Vagina (tissue), 2 donors: ENCODE data around the gene APOC3. TPM values are rescaled to one million over a fixed set of nuclear protein-coding genes. Genes with fewer than 3 reads are reported as not detected.

Source experiments
- DNase-seq, 2 donors: peaks; one replicate each; pipeline ENCODE4 v3.0.0-alpha.2; 2017; ENCODE audit errors: extremely low spot score in 2 of 2
- H3K27ac ChIP-seq: fragments of 200-600 bp; sonication (generic); one replicate; pipeline ENCODE4 v1.5.1; 2019
- H3K27me3 ChIP-seq: fragments of 200-600 bp; sonication (generic); one replicate; pipeline ENCODE4 v1.5.1; 2019
- H3K36me3 ChIP-seq, 2 donors: fragments of 200-600 bp; sonication (generic); one replicate each; pipeline ENCODE4 v1.5.1; 2017 to 2019
- H3K4me1 ChIP-seq: fragments of 200-600 bp; sonication (generic); one replicate; pipeline ENCODE4 v1.5.1; 2019
- H3K4me3 ChIP-seq, 2 donors: fragments of 200-600 bp; sonication (generic); 1 replicate in 1 of 2; 2 replicates in 1 of 2; pipeline ENCODE4 v1.5.1; 2016 to 2019
- H3K9me3 ChIP-seq: fragments of 200-600 bp; sonication (generic); one replicate; pipeline ENCODE4 v1.5.1; 2019
- POLR2A ChIP-seq, 2 donors: fragments of 450-650 bp; IDR thresholded peaks; one replicate each; pipeline ENCODE4 v1.6.1; 2017; ENCODE audit warnings: antibody characterized with exemption in 2 of 2, mild to moderate bottlenecking in 2 of 2, moderate library complexity in 2 of 2
- POLR2AphosphoS5 ChIP-seq, 2 donors: sonication (generic); formaldehyde crosslinking; IDR thresholded peaks; one replicate each; pipeline ENCODE4 v1.9.0; 2017; ENCODE audit warnings: antibody characterized with exemption in 2 of 2, mild to moderate bottlenecking in 2 of 2, low read depth in 1 of 2; ENCODE audit not compliant: insufficient read depth in 1 of 2
- intact Hi-C: fragments of 100-400 bp; cut with DNase I; formaldehyde crosslinking; loops from one replicate; pipeline ENCODE4 v1.15.1; 2023
- total RNA-seq: library from RNA; depleted of rRNA; stranded (reverse); fragments of >200 nt; gene quantifications from one replicate; pipeline ENCODE4 v1.2.3, GENCODE V29; 2016
- TF ChIP-seq, protein P1 (sequence below), 3 experiments: fragments of 450-650 bp in 2 of 3; fragments of 200-600 bp in 1 of 3; sonication (generic) in 1 of 3; IDR thresholded peaks; one replicate each; pipeline ENCODE4 v1.5.1; 2017 to 2019; ENCODE audit warnings: antibody characterized with exemption in 3 of 3, mild to moderate bottlenecking in 2 of 3, moderate library complexity in 2 of 3

The APOC3 gene
- total RNA-seq, 1 donor from 2014 or later, result not detected

DNA sequence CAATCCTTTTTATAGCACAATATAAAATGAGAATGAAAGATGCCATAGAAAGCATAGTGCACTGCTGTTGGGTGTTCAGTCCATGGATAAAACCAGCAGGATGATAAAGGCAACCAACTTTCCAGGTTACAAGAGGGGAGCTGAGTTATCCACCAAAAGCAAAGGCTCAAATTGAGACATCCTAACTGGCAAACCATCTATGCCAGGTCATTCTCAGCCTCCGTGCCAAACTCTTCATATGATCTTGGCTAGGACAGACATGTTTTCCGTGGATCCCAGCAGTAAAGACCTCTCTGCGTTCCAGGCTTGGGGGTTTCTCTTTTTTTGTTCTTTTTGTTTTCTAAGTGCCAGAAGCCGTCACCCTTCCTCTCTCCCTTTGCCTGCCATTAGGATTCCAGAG lies 15.0 kb downstream of the APOC3 start:
- Histone ChIP-seq H3K27me3 (no peaks in the 10 kb centered on the region), H3K4me1 (no peaks in the 10 kb centered on the region), H3K4me3 (no peak overlapping the region), H3K36me3 (peaks cover 6 to 58% of the 10 kb centered on the region in 2 donors), H3K9me3 (no peaks in the 10 kb centered on the region), H3K27ac (no peak overlapping the region)
- TF ChIP-seq, protein P1, sequence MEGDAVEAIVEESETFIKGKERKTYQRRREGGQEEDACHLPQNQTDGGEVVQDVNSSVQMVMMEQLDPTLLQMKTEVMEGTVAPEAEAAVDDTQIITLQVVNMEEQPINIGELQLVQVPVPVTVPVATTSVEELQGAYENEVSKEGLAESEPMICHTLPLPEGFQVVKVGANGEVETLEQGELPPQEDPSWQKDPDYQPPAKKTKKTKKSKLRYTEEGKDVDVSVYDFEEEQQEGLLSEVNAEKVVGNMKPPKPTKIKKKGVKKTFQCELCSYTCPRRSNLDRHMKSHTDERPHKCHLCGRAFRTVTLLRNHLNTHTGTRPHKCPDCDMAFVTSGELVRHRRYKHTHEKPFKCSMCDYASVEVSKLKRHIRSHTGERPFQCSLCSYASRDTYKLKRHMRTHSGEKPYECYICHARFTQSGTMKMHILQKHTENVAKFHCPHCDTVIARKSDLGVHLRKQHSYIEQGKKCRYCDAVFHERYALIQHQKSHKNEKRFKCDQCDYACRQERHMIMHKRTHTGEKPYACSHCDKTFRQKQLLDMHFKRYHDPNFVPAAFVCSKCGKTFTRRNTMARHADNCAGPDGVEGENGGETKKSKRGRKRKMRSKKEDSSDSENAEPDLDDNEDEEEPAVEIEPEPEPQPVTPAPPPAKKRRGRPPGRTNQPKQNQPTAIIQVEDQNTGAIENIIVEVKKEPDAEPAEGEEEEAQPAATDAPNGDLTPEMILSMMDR (IDR thresholded peaks at IDR 0.05), result no peak
- TF ChIP-seq POLR2AphosphoS5 (IDR thresholded peaks at IDR 0.05; ENCODE audit: insufficient read depth in 1 of 2, low read depth in 1 of 2) (no peak), POLR2A (IDR thresholded peaks at IDR 0.05) (no peak)
- intact Hi-C loops, result no loop called here
- no peak for DNase-seq

DNA sequence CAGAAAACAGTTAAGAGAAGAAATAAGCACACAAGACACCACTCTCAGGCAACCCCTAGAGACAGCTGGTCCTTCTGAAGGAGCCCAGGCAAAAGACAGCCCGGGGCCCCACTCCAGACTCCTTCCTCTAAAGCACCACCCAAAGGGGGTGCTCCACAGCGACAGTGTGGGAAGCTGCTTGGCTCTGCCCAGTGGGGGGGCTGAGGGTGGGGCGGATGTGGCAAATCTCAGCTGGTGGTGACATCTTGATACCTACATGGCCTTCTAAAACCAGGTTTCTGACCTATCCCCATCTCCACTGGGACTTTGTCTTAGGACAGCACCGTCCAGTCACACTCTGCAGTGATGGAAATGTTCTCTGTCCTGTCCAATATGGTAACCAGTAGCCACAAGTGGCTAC lies 17.9 kb downstream of the APOC3 start:
- no peaks in the 10 kb centered on the region for H3K9me3 ChIP-seq
- no peaks in the 10 kb centered on the region for H3K27me3 ChIP-seq
- peaks cover 6 to 58% of the 10 kb centered on the region in 2 donors for H3K36me3 ChIP-seq
- TF ChIP-seq, protein P1 (IDR thresholded peaks at IDR 0.05), result no peak
- no peak for TF ChIP-seq POLR2AphosphoS5 (IDR thresholded peaks at IDR 0.05; ENCODE audit: insufficient read depth in 1 of 2, low read depth in 1 of 2)
- TF ChIP-seq POLR2A (IDR thresholded peaks at IDR 0.05), result no peak
- H3K4me1 ChIP-seq, result peaks cover 20% of the 10 kb centered on the region
- no peak for DNase-seq
- H3K27ac ChIP-seq, result no peak overlapping the region
- H3K4me3 ChIP-seq, result no peak overlapping the region
- intact Hi-C loops, result no loop called here

DNA sequence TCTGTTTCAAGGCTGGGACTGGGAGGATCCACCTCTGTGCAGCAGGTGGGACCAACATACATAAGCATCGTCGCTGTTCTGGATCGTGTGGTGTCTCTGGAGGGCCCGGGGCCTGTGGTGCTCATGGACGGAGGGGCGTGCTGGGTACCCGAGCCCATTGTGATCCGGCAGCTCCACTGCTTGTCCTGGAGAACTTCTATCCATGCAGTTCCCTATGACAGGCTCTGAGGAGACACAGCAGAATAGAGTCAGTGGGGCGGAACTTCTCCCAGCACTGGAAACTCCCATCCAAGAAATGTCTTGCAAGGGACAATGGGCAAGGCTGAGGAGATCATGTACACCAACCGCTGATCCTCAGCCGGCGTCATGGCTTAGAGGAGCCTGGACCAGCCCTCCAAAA lies 19.4 kb downstream of the APOC3 start:
- Histone ChIP-seq H3K9me3 (no peaks in the 10 kb centered on the region), H3K27ac (no peak overlapping the region), H3K27me3 (no peaks in the 10 kb centered on the region), H3K4me3 (no peak overlapping the region), H3K4me1 (peaks cover 35% of the 10 kb centered on the region), H3K36me3 (peaks cover 6 to 45% of the 10 kb centered on the region in 2 donors)
- no peak for DNase-seq
- TF ChIP-seq, protein P1 (IDR thresholded peaks at IDR 0.05), result no peak
- TF ChIP-seq POLR2AphosphoS5 (IDR thresholded peaks at IDR 0.05; ENCODE audit: insufficient read depth in 1 of 2, low read depth in 1 of 2) (no peak), POLR2A (IDR thresholded peaks at IDR 0.05) (no peak)
- intact Hi-C loops, result no loop called here

DNA sequence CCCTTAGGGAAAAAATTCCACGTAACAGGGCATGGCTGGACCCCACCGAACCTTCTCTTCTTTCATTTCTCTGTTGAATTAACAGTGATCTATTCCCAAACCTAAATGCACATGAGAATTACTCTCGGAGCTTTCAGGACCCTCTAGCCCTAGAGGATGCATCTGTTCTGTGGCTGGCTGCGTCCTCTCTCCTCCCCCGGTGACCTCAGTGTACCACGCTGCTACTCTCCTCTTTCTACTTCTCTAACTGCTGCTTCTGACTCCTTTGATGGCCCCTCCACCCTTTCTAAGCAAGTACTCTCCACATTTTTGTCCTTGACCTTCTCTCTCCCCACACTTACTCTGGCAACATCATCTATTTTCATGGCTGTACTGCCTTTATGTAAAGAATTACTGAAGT lies 19.8 kb downstream of the APOC3 start:
- intact Hi-C loops, result no loop called here
- Histone ChIP-seq H3K27me3 (no peaks in the 10 kb centered on the region), H3K36me3 (peaks cover 6 to 45% of the 10 kb centered on the region in 2 donors), H3K4me1 (peaks cover 38% of the 10 kb centered on the region), H3K9me3 (no peaks in the 10 kb centered on the region), H3K27ac (no peak overlapping the region), H3K4me3 (no peak overlapping the region)
- DNase-seq, result no peak
- TF ChIP-seq POLR2A (IDR thresholded peaks at IDR 0.05), result no peak
- no peak for TF ChIP-seq POLR2AphosphoS5 (IDR thresholded peaks at IDR 0.05; ENCODE audit: insufficient read depth in 1 of 2, low read depth in 1 of 2)
- TF ChIP-seq, protein P1 (IDR thresholded peaks at IDR 0.05), result no peak

DNA sequence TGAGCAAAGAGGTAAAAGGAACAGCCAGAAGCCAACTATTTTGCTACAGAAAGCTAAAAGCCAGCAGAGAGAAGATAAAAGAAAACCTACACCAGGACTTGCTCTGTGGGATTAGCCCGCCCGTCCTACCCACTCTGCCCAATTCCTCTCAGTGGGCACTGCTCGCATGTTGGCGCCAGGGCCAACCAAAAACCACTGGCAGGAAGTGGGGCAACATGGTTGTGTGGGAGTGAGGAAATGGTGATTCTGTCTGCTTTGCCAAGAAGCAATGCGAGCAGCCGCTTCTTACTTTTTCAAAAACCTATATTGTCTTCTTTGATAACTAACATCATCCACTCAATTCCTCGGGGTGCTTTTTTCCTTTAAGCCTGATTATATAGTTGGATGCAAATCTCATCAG lies 21.9 kb downstream of the APOC3 start:
- H3K36me3 ChIP-seq, result peaks cover 0 to 26% of the 10 kb centered on the region in 2 donors
- peaks cover 38% of the 10 kb centered on the region for H3K4me1 ChIP-seq
- no peak for TF ChIP-seq POLR2AphosphoS5 (IDR thresholded peaks at IDR 0.05; ENCODE audit: insufficient read depth in 1 of 2, low read depth in 1 of 2)
- TF ChIP-seq, protein P1 (IDR thresholded peaks at IDR 0.05), result no peak
- no peaks in the 10 kb centered on the region for H3K9me3 ChIP-seq
- intact Hi-C loops, result no loop called here
- DNase-seq, result no peak
- no peak overlapping the region for H3K27ac ChIP-seq
- no peaks in the 10 kb centered on the region for H3K27me3 ChIP-seq
- no peak overlapping the region for H3K4me3 ChIP-seq
